C4-2B (cell line): ENCODE results near the gene CTF1.

Experiments
- H3K27ac ChIP-seq: fragments of 450-650 bp; 2 replicates; pipeline ENCODE4 v1.5.1; 2017
- ZFX ChIP-seq: fragments of 450-650 bp; IDR thresholded peaks from 2 replicates; pipeline ENCODE4 v1.6.1; 2017
- TF ChIP-seq, protein P1 (sequence below): fragments of 450-650 bp; conservative IDR thresholded peaks from 2 replicates; pipeline ENCODE4 v1.5.1; 2017; ENCODE audit warnings: mild to moderate bottlenecking

CTF1 gene

DNA sequence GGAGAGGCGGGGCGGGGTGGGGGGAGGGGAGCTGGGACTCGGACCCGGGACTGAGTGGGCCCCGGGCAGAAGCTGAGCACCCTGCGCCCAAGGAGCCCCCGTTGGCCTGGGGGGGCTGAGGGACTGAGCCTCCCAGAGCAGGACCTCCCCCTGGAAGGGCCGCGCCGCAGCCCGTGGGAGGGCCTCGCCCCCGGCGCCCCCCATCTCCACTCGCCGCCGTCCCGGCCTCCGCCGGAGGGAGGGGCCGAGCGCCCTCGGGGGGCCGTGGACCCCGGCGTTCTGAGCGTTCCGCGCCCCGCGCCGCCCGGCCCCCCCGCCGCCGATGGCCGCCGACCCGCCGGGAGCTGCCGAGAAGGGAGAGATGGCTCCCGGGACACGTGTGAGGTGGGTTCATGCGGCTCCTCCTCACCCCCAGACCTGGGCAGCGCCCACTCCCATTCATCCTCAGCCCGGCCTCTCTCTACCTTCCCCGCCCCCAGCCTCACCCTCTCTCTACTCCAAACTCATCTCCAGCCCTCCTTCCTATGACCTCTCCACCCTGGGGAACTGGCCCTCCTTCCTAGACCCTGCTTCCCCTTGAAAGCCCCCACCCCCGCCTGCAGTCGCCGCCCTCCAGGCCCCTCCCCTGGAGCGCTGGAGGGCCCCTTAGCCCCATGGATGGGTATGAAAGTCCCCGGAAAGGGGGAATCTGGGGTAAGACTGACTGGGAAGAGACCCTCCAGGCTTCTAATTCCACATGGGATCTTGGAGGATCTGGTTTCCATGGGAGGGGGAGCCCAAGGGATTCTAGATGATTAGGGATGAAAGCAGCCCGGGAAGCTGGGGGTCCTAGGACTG, 27.9 kb downstream of the CTF1 start:
- TF ChIP-seq ZFX = no peak
- TF ChIP-seq, protein P1, sequence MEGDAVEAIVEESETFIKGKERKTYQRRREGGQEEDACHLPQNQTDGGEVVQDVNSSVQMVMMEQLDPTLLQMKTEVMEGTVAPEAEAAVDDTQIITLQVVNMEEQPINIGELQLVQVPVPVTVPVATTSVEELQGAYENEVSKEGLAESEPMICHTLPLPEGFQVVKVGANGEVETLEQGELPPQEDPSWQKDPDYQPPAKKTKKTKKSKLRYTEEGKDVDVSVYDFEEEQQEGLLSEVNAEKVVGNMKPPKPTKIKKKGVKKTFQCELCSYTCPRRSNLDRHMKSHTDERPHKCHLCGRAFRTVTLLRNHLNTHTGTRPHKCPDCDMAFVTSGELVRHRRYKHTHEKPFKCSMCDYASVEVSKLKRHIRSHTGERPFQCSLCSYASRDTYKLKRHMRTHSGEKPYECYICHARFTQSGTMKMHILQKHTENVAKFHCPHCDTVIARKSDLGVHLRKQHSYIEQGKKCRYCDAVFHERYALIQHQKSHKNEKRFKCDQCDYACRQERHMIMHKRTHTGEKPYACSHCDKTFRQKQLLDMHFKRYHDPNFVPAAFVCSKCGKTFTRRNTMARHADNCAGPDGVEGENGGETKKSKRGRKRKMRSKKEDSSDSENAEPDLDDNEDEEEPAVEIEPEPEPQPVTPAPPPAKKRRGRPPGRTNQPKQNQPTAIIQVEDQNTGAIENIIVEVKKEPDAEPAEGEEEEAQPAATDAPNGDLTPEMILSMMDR = no peak
- H3K27ac ChIP-seq = peak overlapping the region; percentile 87

DNA sequence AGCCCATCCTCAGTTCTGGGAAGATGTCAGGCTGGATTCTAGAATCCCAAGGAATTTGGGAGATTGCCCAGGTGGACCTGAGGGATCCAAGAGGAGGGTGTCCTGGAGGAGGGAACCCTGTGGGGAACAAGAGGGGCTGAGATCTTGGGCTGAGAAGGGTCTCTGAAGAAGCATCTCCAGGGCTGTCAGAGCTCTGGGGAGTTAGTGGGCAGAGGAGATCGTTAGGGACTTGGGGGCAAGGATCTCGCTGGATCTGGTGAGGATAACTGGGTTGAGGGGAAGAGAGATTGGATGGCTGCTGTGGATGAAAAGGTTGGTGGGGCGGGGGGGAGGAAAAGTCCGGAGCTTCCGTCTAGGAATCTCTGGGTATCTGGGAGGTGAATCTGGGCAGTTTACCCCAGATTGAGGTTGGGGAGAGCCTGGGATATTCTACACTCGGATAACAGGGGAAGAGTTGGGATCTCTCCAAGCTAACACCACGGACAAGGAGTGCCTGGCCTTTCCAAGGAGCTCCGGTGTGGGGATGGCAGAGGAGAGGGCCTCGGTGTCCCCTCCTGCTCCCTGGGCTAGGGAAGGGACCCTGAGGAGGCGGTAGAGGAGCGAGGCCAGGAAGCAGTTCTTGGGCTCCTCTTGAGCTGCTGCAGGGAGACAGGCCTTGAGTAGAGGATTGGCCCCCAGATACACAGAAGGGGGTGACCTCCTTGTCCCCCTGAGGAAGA, 28.7 kb downstream of the CTF1 start:
- no peak overlapping the region for H3K27ac ChIP-seq
- no peak for TF ChIP-seq ZFX
- TF ChIP-seq, protein P1 = no peak

DNA sequence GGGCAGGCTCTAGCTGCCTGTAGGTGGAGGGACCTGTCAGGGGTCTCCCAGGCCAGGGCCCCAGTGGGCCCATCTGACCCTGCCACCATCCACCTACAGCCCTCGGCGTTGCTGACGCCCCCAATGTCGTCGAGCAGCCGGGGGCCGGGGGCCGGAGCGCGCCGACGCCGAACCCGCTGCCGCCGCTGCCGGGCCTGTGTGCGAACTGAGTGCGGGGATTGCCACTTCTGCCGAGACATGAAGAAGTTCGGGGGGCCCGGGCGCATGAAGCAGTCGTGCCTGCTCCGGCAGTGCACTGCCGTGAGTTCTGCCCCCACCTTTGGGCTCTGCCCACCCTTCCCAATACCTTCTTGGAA, 29.2 kb downstream of the CTF1 start:
- no peak for TF ChIP-seq ZFX
- TF ChIP-seq, protein P1 = no peak
- no peak overlapping the region for H3K27ac ChIP-seq

DNA sequence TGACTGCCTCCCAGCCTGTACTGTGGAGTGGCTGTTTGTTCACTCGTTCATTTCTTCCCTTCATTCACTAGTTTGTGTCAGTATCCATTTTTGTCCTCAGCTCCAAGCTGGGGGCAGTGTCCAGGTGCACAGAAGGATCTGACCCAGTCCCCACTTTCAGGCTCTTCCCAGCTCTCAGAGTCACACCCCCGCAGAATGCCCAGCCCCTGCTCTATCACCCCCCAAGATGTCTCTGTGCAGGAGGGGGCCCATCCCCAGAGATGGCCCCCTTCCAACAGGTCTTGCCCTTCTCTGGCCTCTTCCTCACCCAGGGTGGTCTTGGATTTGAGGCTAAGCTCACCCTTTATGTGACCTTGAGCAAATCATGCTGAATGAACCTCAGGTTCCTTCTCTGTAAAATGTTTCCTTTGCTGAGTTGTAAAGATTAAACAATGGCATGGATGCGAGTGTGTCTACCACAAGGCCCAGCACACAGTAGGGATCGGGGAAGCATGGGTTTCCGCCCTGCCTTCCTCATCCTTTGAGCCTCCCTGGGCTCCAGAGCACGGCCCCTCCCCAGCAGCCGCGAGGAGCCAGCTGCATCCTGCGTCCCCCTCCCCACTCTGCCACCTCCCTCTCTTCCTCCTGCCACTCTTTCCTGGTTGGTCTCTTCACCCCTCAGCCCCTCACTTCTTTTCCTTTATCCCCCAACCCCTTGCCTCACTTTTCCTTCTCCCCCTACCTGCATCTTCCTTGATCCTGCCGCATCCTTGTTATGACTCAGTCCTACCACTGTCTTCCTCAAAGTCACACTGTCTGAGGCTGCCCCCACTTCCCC, 29.8 kb downstream of the CTF1 start:
- TF ChIP-seq, protein P1 = no peak
- no peak for TF ChIP-seq ZFX
- H3K27ac ChIP-seq = no peak overlapping the region

DNA sequence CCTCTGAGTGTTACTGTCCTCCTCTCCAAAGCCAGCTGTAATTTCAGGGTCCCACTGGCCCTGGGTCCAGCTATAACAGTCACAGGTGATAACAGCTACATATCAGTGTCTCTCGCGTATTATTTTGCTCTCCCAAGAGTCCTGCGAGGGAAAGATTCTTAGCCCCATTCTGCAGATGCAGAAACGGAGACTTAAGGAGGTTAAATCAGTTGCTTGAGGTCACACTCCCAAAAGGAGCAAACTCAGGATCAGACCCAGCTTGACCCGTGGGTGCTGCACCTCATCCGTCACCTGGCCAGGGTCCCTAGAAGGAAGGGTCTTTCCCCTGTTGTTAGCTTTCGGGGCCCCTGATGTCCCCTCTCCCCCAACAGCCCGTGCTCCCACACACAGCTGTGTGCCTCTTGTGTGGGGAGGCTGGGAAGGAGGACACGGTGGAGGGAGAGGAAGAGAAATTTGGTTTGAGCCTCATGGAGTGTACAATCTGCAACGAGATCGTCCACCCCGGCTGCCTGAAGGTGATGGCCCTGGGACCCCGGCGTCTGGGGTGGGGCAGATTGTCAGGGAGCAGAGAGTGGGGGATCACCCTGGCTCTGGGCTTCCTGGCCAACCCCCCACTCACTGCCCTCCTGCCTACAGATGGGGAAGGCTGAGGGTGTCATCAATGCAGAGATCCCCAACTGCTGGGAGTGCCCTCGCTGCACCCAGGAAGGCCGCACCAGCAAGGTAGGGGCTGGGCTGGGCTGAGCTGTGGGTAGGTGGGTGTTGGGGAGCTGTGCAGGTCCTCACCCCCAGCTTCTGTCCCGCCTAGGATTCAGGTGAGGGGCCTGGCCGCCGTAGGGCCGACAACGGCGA, 30.7 kb downstream of the CTF1 start:
- H3K27ac ChIP-seq = no peak overlapping the region
- TF ChIP-seq ZFX = no peak
- TF ChIP-seq, protein P1 = no peak

DNA sequence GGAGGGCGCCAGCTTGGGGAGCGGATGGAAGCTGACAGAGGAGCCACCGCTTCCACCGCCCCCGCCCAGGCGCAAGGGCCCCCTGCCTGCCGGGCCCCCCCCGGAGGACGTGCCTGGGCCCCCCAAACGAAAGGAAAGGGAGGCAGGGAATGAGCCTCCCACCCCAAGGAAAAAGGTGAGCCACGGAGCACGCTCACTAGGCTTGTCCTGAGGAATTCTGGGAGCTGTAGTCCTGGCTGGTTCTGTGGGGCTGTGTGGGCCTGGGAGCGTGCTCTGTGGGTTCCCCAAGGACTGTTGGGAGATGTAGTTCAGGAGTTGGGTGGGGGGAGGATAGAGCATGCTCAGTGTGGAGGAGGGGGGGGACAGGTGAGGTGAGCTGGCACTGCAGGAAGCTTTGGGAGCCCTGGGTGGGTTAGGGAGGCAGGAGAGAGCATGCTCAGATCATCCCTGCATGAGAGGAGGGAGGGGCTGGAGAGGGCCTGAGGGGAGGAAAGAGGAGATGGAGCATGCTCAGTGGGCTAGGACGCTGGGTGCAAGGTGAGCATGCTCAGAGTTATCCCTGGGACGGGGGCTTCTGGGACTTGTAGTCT, 31.5 kb downstream of the CTF1 start:
- H3K27ac ChIP-seq = no peak overlapping the region
- TF ChIP-seq, protein P1 = no peak
- no peak for TF ChIP-seq ZFX
